NCI-H82 treated with DMSO at 0.1 percent for 48 hours (cell line): ENCODE data around the gene TCF7L2.

Source experiments
- DNase-seq: peaks from one replicate; lab custom pipeline; 2025; ENCODE audit not compliant: unreplicated experiment; lab: John Stamatoyannopoulos, UW

TCF7L2 gene

DNA sequence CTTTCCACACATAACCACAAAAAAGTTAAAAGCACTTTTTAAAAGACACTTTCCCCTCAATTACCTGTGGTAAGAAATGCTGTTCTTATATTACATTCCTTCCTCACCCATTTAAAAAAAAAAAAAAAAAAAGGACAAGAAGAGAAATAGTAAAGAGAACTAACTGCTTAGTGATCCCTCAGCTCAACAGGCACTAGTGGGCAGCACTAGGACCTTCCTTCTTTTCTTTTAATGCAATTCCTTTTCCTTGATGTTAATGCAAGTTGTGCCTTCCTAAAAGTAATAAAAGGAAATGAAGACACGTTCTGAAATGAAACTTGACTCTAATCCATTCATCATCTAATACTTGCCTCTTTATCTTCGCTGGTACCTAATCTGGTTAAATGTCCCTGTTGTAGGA, 189.7 kb downstream of the TCF7L2 start:
- no peak for DNase-seq

DNA sequence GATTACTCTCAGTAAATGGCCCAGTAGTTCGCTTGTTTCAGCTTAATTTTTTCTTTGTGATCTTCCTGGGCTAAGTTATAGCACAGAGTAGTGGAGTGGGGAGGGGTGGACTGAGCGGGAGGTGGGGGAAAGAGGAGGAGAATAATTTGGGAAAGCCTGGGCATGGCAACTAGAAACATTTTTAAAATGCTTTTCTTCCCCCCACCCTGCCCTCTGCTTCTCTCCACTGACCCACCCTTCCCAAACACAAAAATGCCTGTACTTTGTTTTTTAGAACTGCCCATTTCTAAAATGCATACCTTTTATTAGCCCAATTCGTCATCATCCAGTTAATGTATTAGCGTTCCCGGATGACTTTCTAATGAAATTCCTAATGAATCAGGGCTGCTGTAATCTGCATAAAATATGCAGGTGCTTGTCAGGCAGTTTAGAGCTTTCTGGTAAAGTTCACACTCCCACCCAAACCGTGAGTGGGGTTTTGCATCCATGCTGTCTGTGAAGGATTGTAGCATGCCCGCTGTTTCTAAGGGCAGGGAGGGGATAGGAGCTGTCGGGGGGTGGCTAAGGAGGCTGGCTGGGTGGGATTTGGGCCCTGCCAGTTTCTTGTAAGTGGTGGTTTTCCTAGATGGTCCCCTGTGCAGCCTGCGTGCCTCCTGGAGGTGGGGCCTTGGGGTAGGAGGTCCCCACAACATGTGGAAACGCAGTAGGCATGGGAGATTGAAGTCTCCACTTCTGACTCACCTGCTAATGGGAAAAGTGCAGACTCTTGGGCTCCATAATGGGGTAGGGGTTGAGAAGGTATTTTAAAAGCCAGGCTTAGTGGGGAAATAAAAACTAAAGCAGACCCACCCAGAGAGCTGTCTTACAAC, 190.3 kb downstream of the TCF7L2 start:
- no peak for DNase-seq

DNA sequence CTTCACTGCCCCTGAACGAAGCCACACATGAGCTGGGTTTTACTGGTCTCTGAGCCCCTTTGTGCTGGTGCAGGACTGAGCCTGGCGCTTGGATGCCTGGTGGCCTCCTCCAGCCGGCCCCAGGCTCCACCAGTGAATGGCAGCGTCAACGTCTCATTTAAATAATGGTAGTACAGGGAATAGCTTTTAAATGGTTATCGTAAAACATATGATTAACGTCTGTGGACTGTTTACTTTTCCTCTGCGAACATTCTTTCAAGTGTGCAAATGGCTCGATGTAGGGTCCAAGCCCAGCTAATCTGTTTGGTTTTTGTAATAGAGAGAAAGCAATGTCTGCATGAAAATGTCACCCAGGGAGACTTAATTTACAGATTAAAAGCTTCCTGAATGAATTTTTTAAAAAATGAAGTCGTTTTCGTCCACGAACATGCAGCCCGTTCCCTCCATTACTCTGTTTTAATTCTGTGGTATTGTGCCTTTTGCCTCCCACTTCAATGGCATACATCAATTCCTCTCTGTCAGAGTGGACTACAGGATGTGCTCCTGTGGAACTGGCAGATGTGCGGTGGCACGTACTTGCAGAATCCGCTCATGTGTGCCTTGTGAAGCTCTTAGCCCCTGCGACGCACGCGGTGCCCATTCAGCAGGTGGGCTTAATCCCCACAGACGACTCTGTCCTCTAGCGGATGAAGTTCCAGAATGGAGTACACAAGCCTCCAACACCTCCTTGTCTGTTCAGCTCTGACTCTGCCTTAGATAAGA, 192.7 kb downstream of the TCF7L2 start:
- DNase-seq = no peak

DNA sequence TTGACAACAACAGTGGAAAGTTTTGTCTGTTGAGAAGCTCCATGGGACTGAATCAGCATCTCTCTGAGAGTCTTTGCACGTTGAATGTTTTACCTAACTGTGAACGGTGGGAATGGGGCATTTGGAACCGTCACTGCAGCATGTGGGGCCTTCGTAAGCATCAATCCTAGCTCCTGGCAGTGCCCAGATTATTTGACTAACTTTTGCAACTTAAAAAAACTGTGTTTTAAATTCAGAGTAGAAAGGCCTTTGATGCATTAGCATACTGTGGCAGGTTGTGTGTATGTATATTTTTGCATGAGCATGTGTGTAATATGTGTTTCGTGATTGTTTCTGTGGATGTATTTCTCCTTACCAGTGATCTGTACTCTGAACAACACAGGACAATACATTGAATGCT, 194.5 kb downstream of the TCF7L2 start:
- no peak for DNase-seq

DNA sequence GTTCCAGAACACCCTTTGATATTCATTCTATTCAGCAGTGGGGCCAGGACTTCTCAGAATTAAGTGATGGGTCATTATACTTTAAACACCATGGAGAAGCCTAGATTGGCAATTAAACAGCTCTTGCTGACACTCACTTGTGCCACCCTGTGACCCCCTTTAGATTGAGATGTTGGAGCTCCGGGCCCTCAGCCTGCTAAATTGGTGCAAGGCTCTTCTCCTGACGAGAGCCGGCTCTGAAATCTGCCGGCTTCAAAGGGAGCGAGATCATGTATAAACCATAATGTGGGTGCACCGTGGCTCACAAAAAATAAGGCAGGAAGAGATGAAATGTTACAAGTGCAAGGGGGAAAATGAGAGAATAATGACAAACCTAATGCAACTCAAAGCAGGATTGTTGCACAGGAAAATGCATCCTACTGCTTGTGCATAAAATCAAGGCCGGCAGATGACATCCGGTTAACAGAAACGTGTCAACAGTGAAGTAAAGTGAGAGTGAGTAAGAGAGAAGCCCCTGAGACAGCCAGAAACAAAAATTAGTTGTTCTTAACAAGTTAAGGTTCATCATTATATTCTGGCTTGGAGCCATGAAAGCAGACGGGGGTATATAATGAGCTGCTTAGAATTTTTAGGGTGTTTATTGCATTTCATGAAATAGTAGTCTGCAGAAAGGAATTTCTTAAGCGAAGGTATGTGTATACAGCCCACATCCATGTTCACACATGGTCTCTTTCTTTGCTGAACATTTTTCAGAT, 198.2 kb downstream of the TCF7L2 start:
- DNase-seq = no peak

DNA sequence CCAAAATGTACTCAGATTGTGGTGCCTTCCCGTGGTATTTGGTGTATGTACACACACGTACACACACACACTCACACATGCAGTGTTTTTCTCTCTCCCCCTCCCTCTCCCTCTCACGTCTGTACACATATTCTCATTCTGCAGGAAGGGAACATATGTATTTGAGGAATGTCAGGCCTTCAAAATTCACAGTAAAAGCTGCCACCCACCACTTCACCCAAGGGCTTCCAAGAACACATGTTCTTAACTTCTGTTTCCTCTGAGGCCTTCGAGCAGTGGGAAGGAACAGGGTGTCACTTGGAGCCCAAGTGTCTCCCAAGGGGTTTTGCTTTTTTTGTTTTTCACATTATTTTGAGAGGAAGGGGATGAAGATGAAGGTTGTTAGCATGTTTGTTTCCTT, 198.9 kb downstream of the TCF7L2 start:
- no peak for DNase-seq

DNA sequence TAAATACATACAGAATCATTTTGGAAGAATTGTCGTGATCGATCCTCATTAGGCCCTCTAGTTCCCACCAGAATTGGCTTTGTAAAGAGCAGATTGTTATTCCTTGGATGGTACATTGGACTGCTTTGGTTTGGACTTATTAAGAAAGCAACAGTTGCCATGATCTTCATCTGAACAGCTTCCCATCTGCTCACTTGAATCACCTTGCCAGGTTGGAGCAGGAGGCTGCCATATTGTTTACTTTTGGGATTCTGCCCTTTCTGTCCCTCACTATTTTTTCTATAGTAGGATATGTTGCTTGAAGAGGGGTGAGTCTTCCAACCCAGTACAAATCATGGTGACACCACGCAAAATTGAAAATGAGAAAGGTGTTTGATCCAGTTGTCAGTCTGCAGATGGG, 199.6 kb downstream of the TCF7L2 start:
- no peak for DNase-seq

DNA sequence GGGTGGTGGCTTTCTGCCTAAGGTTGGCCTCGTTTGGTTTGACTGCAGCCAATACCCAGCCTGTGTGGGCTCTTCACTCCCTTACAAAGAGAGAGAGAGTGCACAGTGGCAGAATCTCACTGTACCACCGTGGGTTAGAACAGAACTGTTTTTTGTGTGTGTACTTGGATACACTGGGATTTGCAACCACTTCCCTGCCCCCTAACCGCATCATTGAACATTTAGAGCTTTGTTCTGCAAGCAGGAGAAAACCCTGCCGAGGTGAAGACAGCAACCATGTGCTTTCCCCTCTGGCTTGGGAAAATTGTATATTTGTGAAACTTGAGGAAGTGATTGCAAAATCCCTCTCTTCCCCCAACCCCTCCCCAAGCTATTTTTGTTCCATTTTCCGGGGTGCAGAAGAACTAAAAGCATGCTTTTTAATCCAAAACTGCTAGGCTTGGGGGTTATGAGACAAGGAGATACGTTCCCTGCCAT, 201.2 kb downstream of the TCF7L2 start:
- DNase-seq = no peak

DNA sequence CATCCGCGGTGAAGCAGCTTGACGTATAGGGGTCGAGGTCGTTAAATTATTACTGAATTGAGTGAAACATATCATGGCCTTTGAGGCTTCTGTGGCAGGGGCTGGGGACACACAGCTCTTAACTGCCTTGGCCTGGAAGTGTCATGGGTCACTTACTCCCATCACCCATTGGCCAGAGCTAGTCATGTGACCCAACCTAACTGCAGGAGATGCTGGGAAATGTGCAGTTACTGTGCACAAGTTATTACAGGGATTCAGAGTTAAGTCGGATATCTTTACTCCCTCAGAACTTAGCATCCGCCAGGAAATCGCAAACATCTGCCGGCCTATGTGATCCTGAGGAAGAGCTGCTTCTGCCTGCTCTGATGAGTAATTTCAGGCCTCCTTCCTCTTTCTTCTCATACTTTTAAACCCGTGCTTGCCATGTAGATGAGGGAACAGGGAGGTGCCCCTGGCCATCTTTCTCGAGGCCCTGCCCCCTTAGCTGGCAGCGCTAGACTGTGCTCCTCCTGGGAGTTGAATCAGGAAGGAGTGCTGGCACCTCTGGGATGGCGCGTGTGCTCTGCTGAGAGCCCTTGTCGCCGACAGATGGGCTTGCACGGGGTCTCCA, 203.6 kb downstream of the TCF7L2 start:
- DNase-seq = no peak

DNA sequence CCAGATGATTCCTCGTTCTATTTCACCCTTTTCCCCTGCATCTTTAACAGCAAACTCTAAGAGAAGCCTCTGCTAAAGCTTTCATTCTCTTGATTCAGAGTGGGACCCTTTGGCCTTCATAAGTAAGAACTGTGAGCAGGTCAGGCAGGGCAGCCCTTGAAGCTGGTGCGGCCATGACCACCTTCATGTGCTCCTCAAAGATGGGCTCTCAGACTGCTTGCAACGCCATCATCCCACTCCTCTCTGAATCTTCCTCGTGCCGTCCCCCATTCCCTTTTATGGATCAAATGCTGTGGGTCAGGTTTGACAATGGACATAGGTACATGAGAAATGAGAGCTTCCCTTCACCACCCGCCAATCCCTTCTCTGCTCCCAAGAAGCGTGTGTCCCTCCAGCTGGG, 207.4 kb downstream of the TCF7L2 start:
- DNase-seq = no peak

DNA sequence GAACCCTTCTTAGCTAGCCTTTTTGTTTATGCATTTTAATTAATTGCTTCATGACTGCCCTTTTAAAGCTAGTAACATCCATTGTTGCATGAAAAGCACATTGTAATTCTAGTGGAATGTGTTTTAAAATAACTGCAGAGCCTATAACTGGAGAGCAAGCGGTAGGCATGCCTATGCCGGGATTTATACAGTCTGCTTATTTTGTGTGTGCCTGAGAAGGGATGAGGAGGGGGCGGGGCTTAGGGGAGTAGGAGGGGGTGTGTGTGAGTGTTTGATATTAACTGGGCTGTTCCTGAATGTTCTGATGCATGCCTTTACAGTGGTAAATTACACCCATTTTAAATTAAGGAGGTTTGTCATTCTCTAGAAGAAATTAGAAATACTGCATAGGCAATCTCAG, 208.1 kb downstream of the TCF7L2 start:
- DNase-seq = no peak

DNA sequence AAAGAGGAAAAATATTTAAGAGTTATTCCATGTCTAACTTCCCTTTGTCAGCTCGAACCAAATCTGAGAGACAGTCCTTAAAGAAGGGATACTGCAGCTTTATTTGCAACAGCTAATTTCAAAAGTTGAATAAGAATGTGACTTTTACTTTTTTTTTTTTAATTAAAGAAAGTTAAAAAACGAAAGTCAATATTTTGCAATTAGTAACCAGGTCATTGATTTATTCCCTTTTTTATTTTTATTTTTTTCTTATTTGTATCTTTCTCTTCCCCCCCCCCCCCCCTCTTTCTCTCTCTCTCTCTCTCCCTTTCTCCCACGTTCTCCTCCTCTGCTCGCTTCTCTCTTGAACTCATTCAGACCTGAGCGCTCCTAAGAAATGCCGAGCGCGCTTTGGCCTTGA, 209.5 kb downstream of the TCF7L2 start:
- DNase-seq = no peak

DNA sequence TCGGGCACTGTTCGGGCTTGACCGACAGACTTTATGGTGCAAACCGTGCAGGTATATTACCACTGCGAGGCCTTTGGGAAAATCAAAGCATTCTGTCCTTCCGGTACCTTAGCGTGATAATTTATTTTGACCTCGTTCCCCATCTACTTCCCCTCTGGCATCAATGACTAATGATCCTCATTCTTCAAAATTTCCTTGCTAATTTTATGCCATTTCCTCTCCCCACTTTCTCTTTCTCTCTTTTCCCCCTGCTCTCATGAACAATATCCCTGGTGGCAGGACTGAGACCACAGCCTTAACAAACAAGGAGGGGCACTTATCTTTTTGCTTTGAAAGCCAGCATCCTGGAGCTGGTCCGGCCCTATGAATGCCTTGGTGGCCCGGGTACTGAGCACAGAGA, 210.6 kb downstream of the TCF7L2 start:
- no peak for DNase-seq

DNA sequence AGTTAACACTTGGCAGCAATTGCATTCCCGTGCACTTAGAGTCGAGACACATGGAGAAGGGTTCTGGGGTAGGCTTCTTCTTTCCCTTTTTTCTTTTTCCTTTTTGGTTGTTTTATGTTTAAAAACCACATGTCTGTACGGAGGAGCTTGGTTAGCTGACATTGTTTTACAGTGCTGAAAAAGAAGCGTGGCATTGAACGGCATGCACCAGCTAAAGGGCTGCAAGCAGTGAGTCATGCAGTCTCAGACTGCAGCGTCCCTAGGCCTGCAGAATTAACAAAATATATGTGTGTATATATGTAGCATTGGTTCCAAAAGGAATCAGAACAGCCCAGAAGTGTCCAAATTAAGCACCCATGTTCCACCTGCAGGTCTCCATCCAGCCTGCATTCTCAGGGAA, 211.0 kb downstream of the TCF7L2 start:
- DNase-seq = no peak

DNA sequence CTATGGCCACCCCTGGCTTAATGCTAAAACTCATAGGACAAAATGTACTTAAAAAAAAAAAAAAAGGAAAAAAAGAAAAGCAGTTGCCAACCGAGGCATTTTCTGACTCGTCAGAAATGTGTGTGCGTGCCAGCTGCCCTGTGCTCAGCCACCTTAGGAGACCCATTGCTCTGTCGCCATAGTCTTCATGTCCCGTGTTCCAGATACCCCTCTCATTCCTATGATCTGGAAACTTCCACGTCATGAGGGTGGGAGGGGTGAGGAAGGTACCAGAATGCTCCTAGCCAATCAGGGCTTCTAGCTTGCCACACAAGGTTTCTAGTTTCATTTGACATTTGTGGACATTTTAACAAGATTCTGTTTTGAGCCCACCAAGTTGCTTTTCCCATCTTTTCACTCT, 212.9 kb downstream of the TCF7L2 start:
- no peak for DNase-seq

DNA sequence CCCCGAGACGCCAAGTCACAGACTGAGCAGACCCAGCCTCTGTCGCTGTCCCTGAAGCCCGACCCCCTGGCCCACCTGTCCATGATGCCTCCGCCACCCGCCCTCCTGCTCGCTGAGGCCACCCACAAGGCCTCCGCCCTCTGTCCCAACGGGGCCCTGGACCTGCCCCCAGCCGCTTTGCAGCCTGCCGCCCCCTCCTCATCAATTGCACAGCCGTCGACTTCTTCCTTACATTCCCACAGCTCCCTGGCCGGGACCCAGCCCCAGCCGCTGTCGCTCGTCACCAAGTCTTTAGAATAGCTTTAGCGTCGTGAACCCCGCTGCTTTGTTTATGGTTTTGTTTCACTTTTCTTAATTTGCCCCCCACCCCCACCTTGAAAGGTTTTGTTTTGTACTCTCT, 215.6 kb downstream of the TCF7L2 start:
- no peak for DNase-seq

DNA sequence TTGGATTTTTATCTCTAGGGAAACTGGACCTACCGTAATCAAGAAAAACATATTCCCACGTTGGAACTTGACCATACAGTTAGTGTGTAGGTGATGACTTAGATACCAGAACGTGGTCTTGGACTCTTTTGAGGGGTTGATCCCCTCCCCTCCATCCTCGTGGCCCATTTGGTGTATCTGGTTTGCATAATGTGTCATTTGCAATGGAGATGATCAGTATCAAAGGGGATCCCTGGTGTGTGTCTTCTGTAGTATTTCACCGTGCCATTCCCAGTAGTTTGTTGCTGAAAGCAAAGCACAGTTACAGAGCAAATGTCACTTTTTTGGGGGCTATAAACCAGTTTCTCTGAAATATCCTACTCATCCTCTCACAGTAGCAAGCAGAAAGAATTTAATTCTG, 217.7 kb downstream of the TCF7L2 start:
- no peak for DNase-seq

DNA sequence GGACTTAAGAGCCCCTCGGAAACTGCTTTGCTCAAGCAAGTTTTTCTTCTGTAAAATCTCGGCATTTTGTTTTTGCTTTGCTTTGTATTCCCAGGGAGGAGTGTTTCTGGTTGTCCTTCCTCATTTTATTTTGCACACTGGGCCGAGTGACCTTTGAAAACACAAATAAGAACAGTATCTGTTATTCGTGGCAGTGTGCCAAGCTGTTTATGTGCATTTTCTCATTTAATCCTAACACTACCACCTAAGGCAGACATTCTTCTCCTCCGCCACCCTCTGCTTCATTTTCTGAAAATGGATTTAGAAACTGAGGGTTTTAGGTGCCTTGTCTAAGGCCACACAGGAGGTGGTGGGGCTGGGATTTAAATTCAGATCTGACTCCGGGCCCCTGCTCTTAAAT, 218.5 kb downstream of the TCF7L2 start:
- DNase-seq = no peak

DNA sequence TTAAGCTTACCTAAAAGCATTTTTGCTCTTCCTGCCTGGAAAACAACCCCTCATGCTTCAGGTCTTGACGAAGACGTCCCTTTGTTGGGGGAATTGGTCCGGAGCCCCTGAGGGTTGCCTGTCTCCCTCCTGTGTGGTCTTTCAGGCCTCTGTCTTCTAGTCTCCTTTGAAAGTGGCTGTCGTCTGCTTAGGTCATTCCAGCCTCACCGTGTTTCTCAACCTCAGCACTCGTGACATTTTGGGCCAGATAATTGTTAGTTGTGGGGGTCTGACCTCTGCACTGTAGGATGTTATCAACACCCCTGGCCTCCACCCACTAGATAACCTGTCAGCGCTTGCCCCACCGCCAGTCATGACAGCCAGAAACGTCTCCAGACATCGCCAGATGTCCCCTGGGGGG, 219.1 kb downstream of the TCF7L2 start:
- no peak for DNase-seq

DNA sequence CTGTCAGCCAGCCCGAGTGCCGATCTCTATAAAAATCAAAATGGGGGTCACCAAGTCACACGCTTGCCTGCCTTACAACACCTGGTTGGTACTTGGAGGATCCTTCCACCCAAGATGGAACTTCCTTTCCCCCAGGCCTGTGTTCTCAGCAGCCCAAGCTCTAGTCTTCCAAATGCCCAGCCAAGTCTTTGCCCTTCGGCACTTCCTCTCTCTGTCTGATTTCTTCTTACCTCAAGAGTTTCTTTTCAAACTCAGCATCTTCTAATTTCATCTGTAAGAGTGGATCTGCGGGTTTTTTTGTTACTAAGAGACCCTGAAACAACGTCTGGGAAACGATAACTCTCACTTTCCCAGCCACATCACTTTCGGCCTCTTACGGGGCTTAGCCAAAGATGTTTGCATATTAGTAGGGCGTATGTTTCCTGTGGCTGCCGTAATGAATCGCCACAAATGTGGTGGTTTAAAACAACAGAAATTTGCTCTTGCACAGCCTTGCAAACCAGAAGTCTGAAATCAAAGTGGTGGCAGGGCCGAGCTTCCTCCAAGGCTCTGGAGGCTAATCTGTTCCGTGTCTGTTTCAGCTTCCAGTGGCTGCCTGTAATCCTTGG, 219.9 kb downstream of the TCF7L2 start:
- DNase-seq = no peak

DNA sequence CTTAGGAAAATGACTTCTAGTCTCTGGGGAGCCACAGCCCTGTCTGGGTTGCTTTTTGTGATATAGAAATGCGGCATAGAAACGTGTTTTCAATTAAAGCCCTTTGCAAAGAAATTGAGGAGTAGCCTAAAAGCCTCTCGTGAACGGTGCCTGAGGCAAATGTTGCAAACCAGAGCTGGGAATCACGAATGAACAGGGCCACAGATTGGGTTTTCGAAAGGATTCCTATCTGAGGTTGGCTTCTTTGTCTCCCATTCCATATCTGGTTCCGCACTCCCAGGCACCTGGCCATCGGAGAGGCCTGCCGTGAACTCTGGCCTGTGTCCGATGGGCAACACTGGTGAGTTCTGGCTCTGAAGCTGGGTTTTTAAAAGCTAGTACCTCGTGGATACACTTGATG, 221.6 kb downstream of the TCF7L2 start:
- no peak for DNase-seq
